B cell (primary cell): Measurements from ENCODE around the gene PTPRN2.

Experiments
- EZH2 ChIP-seq: IDR thresholded peaks from 2 replicates; pipeline ENCODE4 v1.6.1; 2012; ENCODE audit warnings: borderline replicate concordance, low read depth, mild to moderate bottlenecking, moderate library complexity, low read length; ENCODE audit not compliant: insufficient read depth, poor library complexity, severe bottlenecking
- TF ChIP-seq, protein P1 (sequence below): fragments of 200-600 bp; IDR thresholded peaks from one replicate; pipeline ENCODE4 v1.8.0; 2022; ENCODE audit warnings: antibody characterized with exemption, mild to moderate bottlenecking

GRCh38 chr7:157744786-157745601 is 842.6 kb downstream of the PTPRN2 start:
- TF ChIP-seq, protein P1, sequence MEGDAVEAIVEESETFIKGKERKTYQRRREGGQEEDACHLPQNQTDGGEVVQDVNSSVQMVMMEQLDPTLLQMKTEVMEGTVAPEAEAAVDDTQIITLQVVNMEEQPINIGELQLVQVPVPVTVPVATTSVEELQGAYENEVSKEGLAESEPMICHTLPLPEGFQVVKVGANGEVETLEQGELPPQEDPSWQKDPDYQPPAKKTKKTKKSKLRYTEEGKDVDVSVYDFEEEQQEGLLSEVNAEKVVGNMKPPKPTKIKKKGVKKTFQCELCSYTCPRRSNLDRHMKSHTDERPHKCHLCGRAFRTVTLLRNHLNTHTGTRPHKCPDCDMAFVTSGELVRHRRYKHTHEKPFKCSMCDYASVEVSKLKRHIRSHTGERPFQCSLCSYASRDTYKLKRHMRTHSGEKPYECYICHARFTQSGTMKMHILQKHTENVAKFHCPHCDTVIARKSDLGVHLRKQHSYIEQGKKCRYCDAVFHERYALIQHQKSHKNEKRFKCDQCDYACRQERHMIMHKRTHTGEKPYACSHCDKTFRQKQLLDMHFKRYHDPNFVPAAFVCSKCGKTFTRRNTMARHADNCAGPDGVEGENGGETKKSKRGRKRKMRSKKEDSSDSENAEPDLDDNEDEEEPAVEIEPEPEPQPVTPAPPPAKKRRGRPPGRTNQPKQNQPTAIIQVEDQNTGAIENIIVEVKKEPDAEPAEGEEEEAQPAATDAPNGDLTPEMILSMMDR = no peak
- no peak for TF ChIP-seq EZH2
